ENCODE measurements around the gene MRPL4. TPM values are rescaled to one million over a fixed set of nuclear protein-coding genes. Genes with fewer than 3 reads are reported as not detected.
"Not testable (repeated sequence)": the region's sequence is repeated elsewhere in the genome, so short reads cannot be mapped to it uniquely, and the experiment has no call there.

Gene MRPL4
- total RNA-seq, 1 donor from 2014 or later, result 32.6 TPM

DNA sequence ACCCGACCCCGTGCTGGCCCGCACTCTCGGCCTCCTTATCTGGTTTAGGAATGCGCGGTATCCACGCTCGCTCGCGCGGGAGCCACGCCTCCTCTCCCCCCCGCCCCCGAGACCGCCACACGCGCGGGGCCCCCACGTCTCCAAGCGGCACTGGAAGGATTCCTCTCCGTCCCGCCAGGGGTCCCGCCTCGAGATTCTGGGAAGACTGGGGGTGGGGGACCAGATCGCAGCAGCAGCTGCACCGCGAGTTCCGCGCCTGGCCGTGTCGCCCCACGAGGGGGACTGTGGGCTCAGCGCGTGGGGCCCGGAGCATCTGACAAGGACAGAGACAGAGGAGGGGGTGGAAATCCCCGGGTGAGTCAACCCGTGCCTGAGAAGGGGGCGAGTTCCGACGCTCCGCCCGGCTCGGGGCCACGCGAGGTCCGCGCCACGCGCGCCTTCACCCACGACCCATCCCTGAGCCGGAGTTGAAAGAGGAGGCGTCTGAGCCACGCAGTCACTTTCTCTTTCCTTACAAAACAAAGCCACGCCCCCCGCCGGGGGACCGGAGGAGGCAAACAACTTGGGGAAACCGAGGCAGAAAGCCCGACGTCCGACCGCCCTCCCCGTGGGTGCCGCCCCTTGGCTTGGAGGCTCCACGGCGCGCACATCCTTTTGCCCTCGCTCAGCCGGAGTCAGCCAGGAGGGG lies 21.7 kb upstream of the MRPL4 start:
- no peak for DNase-seq (ENCODE audit: low read depth, low spot score)

- DNase-seq (ENCODE audit: low read depth, low spot score), result no peak
Observed at GRCh38 chr19:10230861-10231611, 21.0 kb upstream of the MRPL4 start, which contains the start of gene S1PR2. S1PR2 (minus strand) TSS chr19:10231331; CDS start chr19:10224905, 6,426 bp downstream.

- DNase-seq (ENCODE audit: low read depth, low spot score), result no peak
Observed at GRCh38 chr19:10231612-10232228, 20.3 kb upstream of the MRPL4 start.

DNA sequence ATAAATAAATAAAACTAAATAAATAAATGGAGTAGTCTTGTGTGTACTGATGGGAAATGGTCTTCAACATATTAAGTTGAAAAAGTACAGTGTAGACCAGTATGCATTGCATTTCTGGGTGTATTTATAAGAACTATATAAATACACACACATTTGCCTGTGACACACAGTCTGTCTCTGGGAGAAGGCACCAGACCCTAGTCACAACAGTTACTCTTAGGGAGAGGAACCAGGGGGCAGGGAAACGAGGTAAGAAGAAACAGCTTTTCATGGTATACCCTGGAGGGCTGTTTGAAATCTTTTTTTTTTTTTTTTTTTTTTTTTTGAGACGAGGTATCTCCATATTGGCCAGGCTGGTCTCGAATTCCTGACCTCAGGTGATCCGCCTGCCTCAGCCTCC lies 18.1 kb upstream of the MRPL4 start:
- DNase-seq (ENCODE audit: low read depth, low spot score), result no peak

DNA sequence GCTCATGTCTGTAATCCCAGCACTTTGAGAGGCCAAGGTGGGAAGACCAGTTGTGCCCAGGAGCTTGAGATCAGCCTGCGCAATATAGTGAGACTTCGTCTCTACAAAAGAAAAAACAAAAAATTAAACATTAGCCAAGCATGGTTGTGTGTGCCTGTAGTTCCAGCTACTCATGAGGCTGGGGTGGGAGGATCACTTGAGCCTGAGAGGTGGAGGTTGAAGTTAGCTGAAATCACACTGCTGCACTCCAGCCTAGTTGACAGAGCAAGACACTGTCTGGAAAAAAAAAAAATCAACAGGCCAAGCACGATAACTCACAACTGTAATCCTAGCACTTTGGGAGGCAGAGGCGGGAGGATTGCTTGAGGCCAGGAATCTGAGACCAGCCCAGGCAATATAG lies 17.0 kb upstream of the MRPL4 start:
- DNase-seq (ENCODE audit: low read depth, low spot score), result no peak

GRCh38 chr19:10235409-10235808 lies 16.6 kb upstream of the MRPL4 start:
- DNase-seq (ENCODE audit: low read depth, low spot score), result not testable (repeated sequence)

- no peak for DNase-seq (ENCODE audit: low read depth, low spot score)
Observed at GRCh38 chr19:10237702-10238101, 14.3 kb upstream of the MRPL4 start.

DNA sequence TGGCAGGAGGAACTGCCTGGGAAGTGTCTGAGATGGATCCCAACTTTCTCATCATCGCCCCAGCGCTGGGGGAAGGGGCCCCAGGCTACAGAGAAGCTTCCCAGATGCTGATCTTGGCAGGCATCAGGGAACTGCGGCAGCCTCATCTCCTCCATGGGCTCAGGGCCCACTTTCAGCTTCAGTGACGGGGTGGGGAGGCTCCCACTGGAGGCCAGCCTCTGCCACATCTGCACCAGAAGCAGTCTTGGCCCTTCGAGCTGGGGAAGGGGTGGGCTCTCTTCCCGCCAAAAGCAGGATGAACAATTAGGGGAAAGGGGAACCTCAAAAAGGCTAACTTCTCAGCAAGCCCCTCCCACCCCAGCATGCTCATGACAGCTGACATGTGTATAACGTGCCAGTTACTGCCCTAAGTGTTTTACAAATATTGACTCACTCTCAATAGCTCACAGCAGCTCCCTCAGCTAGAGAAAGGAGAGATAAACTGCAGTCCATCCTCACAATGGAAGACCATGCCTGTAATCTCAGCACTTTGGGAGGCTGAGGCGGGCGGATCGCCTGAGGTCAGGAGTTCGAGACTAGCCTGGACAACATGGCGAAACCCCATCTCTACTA lies 13.7 kb upstream of the MRPL4 start:
- no peak for DNase-seq (ENCODE audit: low read depth, low spot score)

DNA sequence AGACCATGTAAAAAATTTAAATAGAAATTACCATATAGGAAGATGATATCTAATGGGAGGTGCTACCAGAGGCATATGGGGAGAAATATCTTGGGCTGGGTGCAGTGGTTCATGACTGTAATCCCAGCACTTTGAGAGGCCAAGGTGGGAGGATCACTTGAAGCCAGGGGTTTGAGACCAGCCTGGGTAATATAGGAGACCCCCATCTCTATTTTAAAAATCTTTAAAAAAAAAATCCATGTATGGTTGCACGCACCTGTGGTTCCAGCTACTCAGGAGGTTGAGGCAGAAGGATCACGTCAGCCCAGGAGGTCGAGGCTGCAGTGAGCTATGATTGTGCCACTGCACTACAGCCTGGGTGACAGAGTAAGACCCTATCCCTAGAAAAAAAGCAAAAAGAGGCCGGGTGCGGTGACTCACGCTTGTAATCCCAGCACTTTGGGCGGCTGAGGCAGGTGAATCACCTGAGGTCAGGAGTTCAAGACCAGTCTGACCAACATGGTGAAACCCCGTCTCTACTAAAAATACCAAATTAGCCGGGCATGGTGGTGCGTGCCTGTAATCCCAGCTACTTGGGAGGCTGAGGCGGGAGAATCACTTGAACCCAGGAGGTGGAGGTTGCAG lies 10.1 kb upstream of the MRPL4 start:
- not testable (repeated sequence) for DNase-seq (ENCODE audit: low read depth, low spot score)

DNA sequence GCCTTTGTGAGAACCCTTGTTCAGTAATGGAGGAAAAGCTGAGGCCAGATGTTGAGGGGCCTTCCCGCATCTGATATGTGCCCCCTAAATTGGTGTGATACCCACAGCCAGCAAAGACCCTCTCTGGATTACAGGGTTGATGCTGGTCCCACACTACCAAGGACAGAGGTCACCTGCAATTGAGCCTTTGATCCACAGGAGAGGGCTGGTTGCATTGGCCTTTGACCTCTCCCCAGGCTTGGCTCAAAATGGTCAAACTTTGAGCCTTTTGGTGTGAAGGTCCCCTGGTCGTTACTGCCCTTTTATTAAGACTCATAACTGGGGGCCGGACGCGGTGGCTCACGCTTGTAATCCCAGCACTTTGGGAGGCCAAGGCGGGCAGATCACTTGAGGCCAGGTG lies 8.4 kb upstream of the MRPL4 start:
- DNase-seq (ENCODE audit: low read depth, low spot score), result no peak

GRCh38 chr19:10245189-10245939 lies 6.7 kb upstream of the MRPL4 start:
- DNase-seq (ENCODE audit: low read depth, low spot score), result no peak

- no peak for DNase-seq (ENCODE audit: low read depth, low spot score)
Observed at GRCh38 chr19:10246511-10246910, 5.5 kb upstream of the MRPL4 start.

DNA sequence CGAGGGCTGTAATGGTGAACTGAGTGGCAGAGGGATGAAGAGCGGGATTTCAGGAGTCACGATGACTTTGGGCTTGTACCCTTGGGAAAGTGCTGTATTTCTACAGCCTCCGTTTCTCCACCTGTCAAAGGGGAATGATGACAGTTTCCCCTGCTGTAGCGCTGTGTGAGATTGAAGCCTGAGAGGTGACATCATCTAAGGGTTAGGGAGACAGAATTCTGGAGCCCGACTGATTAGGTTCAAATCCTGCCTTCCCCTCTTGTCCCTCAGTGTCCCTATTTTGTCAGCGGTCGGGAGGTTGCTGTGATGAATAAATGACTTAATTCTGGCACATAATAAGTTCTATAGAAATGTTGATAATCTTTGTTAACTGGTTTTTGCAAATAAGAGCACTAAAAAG lies 693 bp downstream of the MRPL4 start:
- DNase-seq (ENCODE audit: low read depth, low spot score), result no peak

DNA sequence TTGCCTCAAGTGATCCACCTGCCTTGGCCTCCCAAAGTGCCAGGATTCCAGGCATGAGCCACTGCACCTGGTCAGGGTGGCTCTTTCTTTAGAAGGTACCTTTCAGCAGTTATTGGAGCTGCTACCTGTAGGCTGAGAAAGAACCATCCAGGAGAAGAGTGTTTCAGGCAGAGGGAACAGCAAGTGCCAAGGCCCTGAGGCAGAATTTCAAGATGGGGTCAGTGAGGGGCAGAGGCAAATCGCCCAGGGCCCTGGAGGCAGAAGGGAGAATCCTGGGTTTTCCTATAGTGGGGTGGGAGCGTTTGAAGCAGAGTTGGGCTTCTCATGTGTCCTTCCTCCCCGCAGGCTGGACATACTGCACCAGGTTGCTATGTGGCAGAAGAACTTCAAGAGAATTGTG lies 2.2 kb downstream of the MRPL4 start:
- no peak for DNase-seq (ENCODE audit: low read depth, low spot score)

- DNase-seq (ENCODE audit: low read depth, low spot score), result no peak
Observed at GRCh38 chr19:10255358-10255757, 3.3 kb downstream of the MRPL4 start.

- no peak for DNase-seq (ENCODE audit: low read depth, low spot score)
Observed at GRCh38 chr19:10256551-10256950, 4.5 kb downstream of the MRPL4 start.

DNA sequence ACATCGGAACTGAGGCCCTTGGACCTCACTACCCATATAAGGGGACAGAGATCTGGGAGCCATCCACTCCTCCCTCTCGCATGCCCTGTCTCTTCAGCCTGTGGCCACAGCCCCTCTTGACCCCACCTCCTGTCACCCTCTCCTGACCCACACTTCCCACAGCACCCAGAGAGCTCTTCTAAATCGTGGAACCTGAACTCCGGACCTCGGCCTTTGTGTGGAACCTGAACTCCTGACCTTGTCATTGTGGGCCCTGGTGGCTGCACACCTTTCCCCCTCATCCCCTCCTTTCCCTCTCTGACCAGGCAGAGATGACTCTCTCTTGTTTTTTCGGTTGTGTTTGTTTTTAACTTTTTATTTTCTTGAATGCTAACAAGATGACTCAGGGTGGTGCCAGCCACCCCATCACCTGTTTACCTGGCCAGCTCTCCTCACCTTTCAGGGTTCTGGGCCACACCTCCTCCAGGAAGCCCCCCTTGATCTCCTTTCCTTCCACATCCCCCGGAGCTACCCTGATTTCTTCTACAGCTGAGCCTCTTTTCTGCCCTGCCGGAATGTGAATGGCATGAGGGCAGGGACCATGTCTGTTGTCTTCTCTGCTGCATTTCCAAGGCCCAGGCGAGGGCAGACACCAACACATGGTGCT lies 5.1 kb downstream of the MRPL4 start:
- DNase-seq (ENCODE audit: low read depth, low spot score), result no peak

GRCh38 chr19:10258080-10258710 lies 6.2 kb downstream of the MRPL4 start:
- no peak for DNase-seq (ENCODE audit: low read depth, low spot score)

GRCh38 chr19:10259162-10259905 lies 7.3 kb downstream of the MRPL4 start:
- peak; percentile 60 for DNase-seq (ENCODE audit: low read depth, low spot score)
